Panc1 (cell line): ENCODE results near the gene TMEM60. TPM values are rescaled to one million over a fixed set of nuclear protein-coding genes. Genes with fewer than 3 reads are reported as not detected.
A peak's percentile ranks its signal among the peaks of the same experiment; 100 is the strongest.

Experiments used
- ATAC-seq: fragments of 200-7000 bp; cut with Tn5 transposase; 2 replicates; pipeline ENCODE4 v1.9.1; 2020; ENCODE audit warnings: mild to moderate bottlenecking, moderate library complexity
- BruUV-seq: library from RNA; stranded (reverse); fragments of 400-500 nt; replicated peaks from 2 replicates; lab custom pipeline; 2021; lab: Mats Ljungman, UMichigan
- CTCF ChIA-PET: fragments of 300-600 bp; sonication (Branson Sonifier 250); formaldehyde crosslinking; loops from one replicate; lab custom pipeline; 2022; ENCODE audit warnings: antibody characterized with exemption; lab: Charles Lee
- POLR2A ChIA-PET: fragments of 300-600 bp; sonication (Branson Sonifier 250); formaldehyde crosslinking; loops from one replicate; lab custom pipeline; 2022; ENCODE audit warnings: antibody characterized with exemption; lab: Charles Lee
- DNase-seq: peaks from one replicate; pipeline ENCODE4 v3.0.0-alpha.2; 2010; ENCODE audit warnings: low read depth, low spot score
- H3K27ac ChIP-seq: 2 replicates; pipeline ENCODE4 v1.5.1; 2011; ENCODE audit warnings: mild to moderate bottlenecking, low read length, inconsistent platforms
- H3K27me3 ChIP-seq: fragments of 200-500 bp; sonication (Bioruptor generic); 2 replicates; pipeline ENCODE4 v1.6.0; 2014; ENCODE audit warnings: low read length, inconsistent platforms; ENCODE audit not compliant: control insufficient read depth, insufficient read depth
- H3K36me3 ChIP-seq: fragments of 200-500 bp; sonication (Bioruptor generic); 2 replicates; pipeline ENCODE4 v1.5.1; 2014; ENCODE audit warnings: inconsistent platforms, mild to moderate bottlenecking, low read length, moderate library complexity; ENCODE audit not compliant: control insufficient read depth, insufficient read depth
- H3K4me1 ChIP-seq: 2 replicates; pipeline ENCODE4 v1.5.1; 2011; ENCODE audit warnings: inconsistent platforms, mild to moderate bottlenecking, low read length, moderate library complexity; ENCODE audit not compliant: control insufficient read depth, insufficient read depth
- H3K4me3 ChIP-seq, 2 experiments: 2 replicates each; pipeline ENCODE4 v1.5.1; 2011 to 2012; ENCODE audit warnings: low read depth in 2 of 2, low read length in 2 of 2, mild to moderate bottlenecking in 2 of 2, inconsistent platforms in 1 of 2, moderate library complexity in 1 of 2
- H3K9me3 ChIP-seq: fragments of 200-500 bp; sonication (Bioruptor generic); 2 replicates; pipeline ENCODE4 v1.5.1; 2014; ENCODE audit warnings: low read depth, mild to moderate bottlenecking, inconsistent platforms, low read length, moderate library complexity; ENCODE audit not compliant: control insufficient read depth, insufficient read depth
- POLR2AphosphoS5 ChIP-seq: IDR thresholded peaks from 2 replicates; pipeline ENCODE4 v1.6.1; 2012; ENCODE audit warnings: mild to moderate bottlenecking, low read depth, low read length, moderate library complexity
- REST ChIP-seq, 2 experiments: IDR thresholded peaks; 2 replicates each; pipeline ENCODE4 v1.6.1; 2011 to 2012; ENCODE audit warnings: low read depth in 2 of 2, control low read depth in 1 of 2, low read length in 1 of 2, mild to moderate bottlenecking in 1 of 2, moderate library complexity in 1 of 2; ENCODE audit not compliant: insufficient read depth in 1 of 2
- SIN3A ChIP-seq: IDR thresholded peaks from 2 replicates; pipeline ENCODE4 v1.6.1; 2012; ENCODE audit warnings: low read depth, mild to moderate bottlenecking, low read length, moderate library complexity, borderline replicate concordance; ENCODE audit not compliant: insufficient read depth
- TCF7L2 ChIP-seq: IDR thresholded peaks from 2 replicates; pipeline ENCODE4 v1.6.1; 2011; ENCODE audit warnings: mild to moderate bottlenecking, low read depth, low read length, inconsistent platforms
- in situ Hi-C: cut with HindIII; loops from 2 replicates; pipeline ENCODE4 v1.10.0; 2016; ENCODE audit warnings: low sequenced_read_pairs, low pct_unique_long_range_greater_than_20kb
- intact Hi-C: fragments of 100-400 bp; cut with micrococcal nuclease; formaldehyde crosslinking; loops from one replicate; pipeline ENCODE4 v1.10.0; 2022; ENCODE audit not compliant: unreplicated experiment
- total RNA-seq: library from RNA; stranded (reverse); gene quantifications from one replicate; pipeline ENCODE4 v1.2.1, GENCODE V29; 2021; ENCODE audit not compliant: unreplicated experiment
- TF ChIP-seq, protein P1 (sequence below): fragments of 450-650 bp; IDR thresholded peaks from 2 replicates; pipeline ENCODE4 v1.5.1; 2017; ENCODE audit warnings: mild to moderate bottlenecking

Gene TMEM60
- total RNA-seq, 1 experiment from 2014 or later = 20.4 TPM

DNA sequence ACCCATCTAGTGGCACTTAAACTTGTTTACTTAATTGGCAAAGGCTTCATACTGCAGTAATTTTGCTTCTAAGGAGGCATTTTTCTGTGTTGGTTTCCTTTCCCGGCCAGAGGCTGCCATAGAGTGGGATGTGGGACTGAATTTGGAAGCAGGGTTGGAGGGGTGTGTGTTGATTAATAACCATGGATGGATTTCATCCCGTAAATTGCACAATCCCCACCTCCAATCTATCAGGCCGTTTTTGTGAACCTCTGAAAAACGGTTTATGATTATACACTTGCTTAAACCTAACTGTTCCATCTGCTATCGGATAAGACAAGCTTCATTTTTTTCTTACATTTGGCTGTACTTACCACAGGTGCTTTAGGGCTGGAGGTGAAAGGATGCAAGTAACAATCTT lies 1.3 kb downstream of the TMEM60 start:
- BruUV-seq = no TSS peak
- intact Hi-C loops = loop anchor here (10.0 kb wide), 1 partner anchor 138 kb away; no protein-coding TSS in a partner anchor
- CTCF ChIA-PET = no interaction called here

GRCh38 chr7:77796109-77796508 lies 2.1 kb downstream of the TMEM60 start:
- Histone ChIP-seq H3K27ac (no peak overlapping the region), H3K9me3 (no peaks in the 10 kb centered on the region), H3K4me1 (peaks cover 30% of the 10 kb centered on the region), H3K36me3 (no peaks in the 10 kb centered on the region; the same call in 1 of the 2 replicates), H3K4me3 (peak overlapping the region in 1 of 2 experiments; percentile 99; a peak in 2 of 4 replicates), H3K27me3 (no peaks in the 10 kb centered on the region)
- CTCF ChIA-PET = no interaction called here
- no peak for DNase-seq
- BruUV-seq = no TSS peak
- no peak for TF ChIP-seq POLR2AphosphoS5
- no peak for TF ChIP-seq TCF7L2
- TF ChIP-seq REST (IDR thresholded peaks at IDR 0.05; ENCODE audit: insufficient read depth in 1 of 2, low read depth in 2 of 2, low read length in 1 of 2) = no peak
- no peak for TF ChIP-seq SIN3A
- in situ Hi-C loops (no loop called here), intact Hi-C loops (loop anchor here (10.0 kb wide), 1 partner anchor 139 kb away; no protein-coding TSS in a partner anchor)
- POLR2A ChIA-PET = no interaction called here
- ATAC-seq = no peak

More for the DNA sequence above, 1.3 kb downstream of the TMEM60 start:
- peaks cover 23% of the 10 kb centered on the region for H3K4me1 ChIP-seq
- H3K27ac ChIP-seq = peak overlapping the region; percentile 98
- H3K36me3 ChIP-seq = no peaks in the 10 kb centered on the region; the same call in 1 of the 2 replicates
- ATAC-seq = no peak
- no peak for DNase-seq
- TF ChIP-seq POLR2AphosphoS5 (no peak), REST (IDR thresholded peaks at IDR 0.05; ENCODE audit: insufficient read depth in 1 of 2, low read depth in 2 of 2, low read length in 1 of 2) (no peak), TCF7L2 (no peak)
- peak overlapping the region; percentile 80 to 99 for H3K4me3 ChIP-seq
- no peaks in the 10 kb centered on the region for H3K27me3 ChIP-seq
- in situ Hi-C loops = no loop called here
- POLR2A ChIA-PET = no interaction called here
- no peaks in the 10 kb centered on the region for H3K9me3 ChIP-seq

DNA sequence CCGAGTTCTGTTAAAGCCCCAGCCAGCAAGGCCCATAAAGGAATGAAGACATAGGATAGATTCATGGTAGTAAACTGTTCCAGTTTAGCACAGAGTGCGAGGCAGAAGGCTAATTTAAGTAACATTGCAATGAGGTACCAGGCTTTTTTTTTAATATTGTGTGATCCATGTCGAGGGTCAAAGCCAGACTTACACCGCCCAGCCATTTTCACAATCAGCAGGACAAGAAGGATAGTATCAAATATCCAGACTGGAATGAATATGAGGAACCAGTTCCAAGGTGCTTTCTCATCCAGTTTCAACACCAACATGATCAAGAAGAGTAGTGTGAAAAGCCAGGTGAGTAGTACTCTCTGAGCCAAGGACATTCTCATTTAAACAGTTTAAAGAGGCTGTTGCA lies 4.2 kb downstream of the TMEM60 start:
- ATAC-seq (no peak), DNase-seq (no peak)
- ChIA-PET POLR2A (no interaction called here), CTCF (no interaction called here)
- BruUV-seq = no TSS peak
- TF ChIP-seq SIN3A (no peak), REST (IDR thresholded peaks at IDR 0.05; ENCODE audit: insufficient read depth in 1 of 2, low read depth in 2 of 2, low read length in 1 of 2) (no peak), TCF7L2 (no peak), POLR2AphosphoS5 (no peak)
- TF ChIP-seq, protein P1, sequence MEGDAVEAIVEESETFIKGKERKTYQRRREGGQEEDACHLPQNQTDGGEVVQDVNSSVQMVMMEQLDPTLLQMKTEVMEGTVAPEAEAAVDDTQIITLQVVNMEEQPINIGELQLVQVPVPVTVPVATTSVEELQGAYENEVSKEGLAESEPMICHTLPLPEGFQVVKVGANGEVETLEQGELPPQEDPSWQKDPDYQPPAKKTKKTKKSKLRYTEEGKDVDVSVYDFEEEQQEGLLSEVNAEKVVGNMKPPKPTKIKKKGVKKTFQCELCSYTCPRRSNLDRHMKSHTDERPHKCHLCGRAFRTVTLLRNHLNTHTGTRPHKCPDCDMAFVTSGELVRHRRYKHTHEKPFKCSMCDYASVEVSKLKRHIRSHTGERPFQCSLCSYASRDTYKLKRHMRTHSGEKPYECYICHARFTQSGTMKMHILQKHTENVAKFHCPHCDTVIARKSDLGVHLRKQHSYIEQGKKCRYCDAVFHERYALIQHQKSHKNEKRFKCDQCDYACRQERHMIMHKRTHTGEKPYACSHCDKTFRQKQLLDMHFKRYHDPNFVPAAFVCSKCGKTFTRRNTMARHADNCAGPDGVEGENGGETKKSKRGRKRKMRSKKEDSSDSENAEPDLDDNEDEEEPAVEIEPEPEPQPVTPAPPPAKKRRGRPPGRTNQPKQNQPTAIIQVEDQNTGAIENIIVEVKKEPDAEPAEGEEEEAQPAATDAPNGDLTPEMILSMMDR = no peak
- no peak overlapping the region for H3K27ac ChIP-seq
- no peaks in the 10 kb centered on the region; the same call in 1 of the 2 replicates for H3K36me3 ChIP-seq
- no peaks in the 10 kb centered on the region for H3K27me3 ChIP-seq
- in situ Hi-C loops (no loop called here), intact Hi-C loops (loop anchor here (10.0 kb wide), 1 partner anchor 141 kb away; no protein-coding TSS in a partner anchor)
- no peak overlapping the region for H3K4me3 ChIP-seq
- H3K9me3 ChIP-seq = no peaks in the 10 kb centered on the region
- H3K4me1 ChIP-seq = peaks cover 20% of the 10 kb centered on the region; the same call in 1 of the 2 replicates
